Measurements from ENCODE around the gene ATP2A2.

- TF ChIP-seq, protein P1, sequence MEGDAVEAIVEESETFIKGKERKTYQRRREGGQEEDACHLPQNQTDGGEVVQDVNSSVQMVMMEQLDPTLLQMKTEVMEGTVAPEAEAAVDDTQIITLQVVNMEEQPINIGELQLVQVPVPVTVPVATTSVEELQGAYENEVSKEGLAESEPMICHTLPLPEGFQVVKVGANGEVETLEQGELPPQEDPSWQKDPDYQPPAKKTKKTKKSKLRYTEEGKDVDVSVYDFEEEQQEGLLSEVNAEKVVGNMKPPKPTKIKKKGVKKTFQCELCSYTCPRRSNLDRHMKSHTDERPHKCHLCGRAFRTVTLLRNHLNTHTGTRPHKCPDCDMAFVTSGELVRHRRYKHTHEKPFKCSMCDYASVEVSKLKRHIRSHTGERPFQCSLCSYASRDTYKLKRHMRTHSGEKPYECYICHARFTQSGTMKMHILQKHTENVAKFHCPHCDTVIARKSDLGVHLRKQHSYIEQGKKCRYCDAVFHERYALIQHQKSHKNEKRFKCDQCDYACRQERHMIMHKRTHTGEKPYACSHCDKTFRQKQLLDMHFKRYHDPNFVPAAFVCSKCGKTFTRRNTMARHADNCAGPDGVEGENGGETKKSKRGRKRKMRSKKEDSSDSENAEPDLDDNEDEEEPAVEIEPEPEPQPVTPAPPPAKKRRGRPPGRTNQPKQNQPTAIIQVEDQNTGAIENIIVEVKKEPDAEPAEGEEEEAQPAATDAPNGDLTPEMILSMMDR (IDR thresholded peaks at IDR 0.05) = peak; percentile 7
- no peak for TF ChIP-seq EZH2 (IDR thresholded peaks at IDR 0.05)
Observed at GRCh38 chr12:110338754-110339153, 57.7 kb downstream of the ATP2A2 start.

Measured in neural progenitor cell (in vitro differentiated cells).